IMR-90 (cell line): ENCODE data around the gene KIF6. TPM values are rescaled to one million over a fixed set of nuclear protein-coding genes. Genes with fewer than 3 reads are reported as not detected.

Experiments
- ATAC-seq: fragments of 200-7000 bp; cut with Tn5 transposase; 2 replicates; pipeline ENCODE4 v1.9.1; 2020; ENCODE audit warnings: low read depth, mild to moderate bottlenecking, moderate library complexity
- BruUV-seq: library from RNA; stranded (reverse); fragments of 400-500 nt; replicated peaks from 2 replicates; lab custom pipeline; 2021; lab: Mats Ljungman, UMichigan
- CTCF ChIA-PET: fragments of 300-600 bp; formaldehyde crosslinking; extraction: SDS; loops from one replicate; lab custom pipeline; 2021; ENCODE audit warnings: antibody characterized with exemption; lab: Yijun Ruan, JAX
- POLR2A ChIA-PET: fragments of 300-600 bp; sonication (Branson Sonifier 250); formaldehyde crosslinking; loops from one replicate; lab custom pipeline; 2022; ENCODE audit warnings: antibody characterized with exemption; ENCODE audit not compliant: unreplicated experiment; lab: Charles Lee
- DNase-seq: peaks from one replicate; pipeline ENCODE4 v3.0.0; 2013
- H2AFZ ChIP-seq: replicated peaks from 2 replicates; pipeline ENCODE3; 2013; ENCODE audit warnings: low read length, mild to moderate bottlenecking; ENCODE audit not compliant: poor library complexity
- H2AK5ac ChIP-seq: 2 replicates; pipeline ENCODE4 v1.6.1; 2013; ENCODE audit warnings: low read depth, low read length, inconsistent platforms
- H2AK9ac ChIP-seq: replicated peaks from 2 replicates; pipeline ENCODE3; 2013; ENCODE audit warnings: mild to moderate bottlenecking, low read depth, low read length, moderate library complexity; ENCODE audit not compliant: poor library complexity
- H2BK120ac ChIP-seq: 2 replicates; pipeline ENCODE4 v1.6.1; 2013; ENCODE audit warnings: low read depth, low read length, inconsistent platforms
- H2BK15ac ChIP-seq: 3 replicates; pipeline ENCODE4 v1.6.1; 2013; ENCODE audit warnings: low read depth, low read length, inconsistent platforms
- H2BK20ac ChIP-seq: 2 replicates; pipeline ENCODE4 v1.6.1; 2013; ENCODE audit warnings: low read depth, mild to moderate bottlenecking, inconsistent platforms, low read length, moderate library complexity
- H2BK5ac ChIP-seq: 2 replicates; pipeline ENCODE4 v1.6.1; 2013; ENCODE audit warnings: mild to moderate bottlenecking, low read depth, low read length, inconsistent platforms; ENCODE audit not compliant: poor library complexity, severe bottlenecking
- H3K14ac ChIP-seq: replicated peaks from 2 replicates; pipeline ENCODE4 v1.6.1; 2013; ENCODE audit warnings: low read depth, low read length, inconsistent platforms
- H3K18ac ChIP-seq: 2 replicates; pipeline ENCODE4 v1.6.1; 2013; ENCODE audit warnings: low read depth, low read length, control low read depth
- H3K23ac ChIP-seq: 2 replicates; pipeline ENCODE4 v1.6.1; 2013; ENCODE audit warnings: low read depth, low read length, inconsistent platforms
- H3K27ac ChIP-seq: 2 replicates; pipeline ENCODE4 v1.5.1; 2013; ENCODE audit warnings: mild to moderate bottlenecking, control low read depth, low read length; ENCODE audit not compliant: insufficient read depth
- H3K27me3 ChIP-seq: 2 replicates; pipeline ENCODE4 v1.6.1; 2013; ENCODE audit warnings: low read length; ENCODE audit not compliant: control insufficient read depth, insufficient read depth
- H3K36me3 ChIP-seq: 2 replicates; pipeline ENCODE4 v1.6.1; 2013; ENCODE audit warnings: low read length, mixed read lengths; ENCODE audit not compliant: control insufficient read depth, insufficient read depth
- H3K4ac ChIP-seq: 2 replicates; pipeline ENCODE4 v1.6.1; 2013; ENCODE audit warnings: low read depth, low read length, inconsistent platforms
- H3K4me1 ChIP-seq: 2 replicates; pipeline ENCODE4 v1.6.1; 2013; ENCODE audit warnings: low read length, mixed read lengths; ENCODE audit not compliant: control insufficient read depth, insufficient read depth
- H3K4me2 ChIP-seq: 2 replicates; pipeline ENCODE4 v1.6.1; 2013; ENCODE audit warnings: low read depth, mild to moderate bottlenecking, control low read depth, low read length, moderate library complexity
- H3K4me3 ChIP-seq: 2 replicates; pipeline ENCODE4 v1.5.1; 2013; ENCODE audit warnings: low read depth, mild to moderate bottlenecking, control low read depth, low read length, moderate library complexity; ENCODE audit not compliant: insufficient read depth
- H3K56ac ChIP-seq: 2 replicates; pipeline ENCODE4 v1.6.1; 2013; ENCODE audit warnings: low read length, inconsistent platforms; ENCODE audit not compliant: insufficient read depth; ENCODE audit errors: extremely low read depth
- H3K79me1 ChIP-seq, 2 experiments: 2 replicates each; pipeline ENCODE4 v1.6.1; 2013; ENCODE audit warnings: low read length in 2 of 2, inconsistent platforms in 1 of 2, low read depth in 1 of 2
- H3K9ac ChIP-seq: 2 replicates; pipeline ENCODE4 v1.6.1; 2013; ENCODE audit warnings: low read depth, low read length, control low read depth
- H3K9me1 ChIP-seq: 2 replicates; pipeline ENCODE4 v1.6.1; 2013; ENCODE audit warnings: low read length, inconsistent platforms; ENCODE audit not compliant: insufficient read depth
- H3K9me3 ChIP-seq: 2 replicates; pipeline ENCODE4 v1.6.1; 2013; ENCODE audit warnings: low read length; ENCODE audit not compliant: control insufficient read depth, insufficient read depth
- H4K20me1 ChIP-seq: 2 replicates; pipeline ENCODE4 v1.6.1; 2013; ENCODE audit warnings: low read length, inconsistent platforms; ENCODE audit not compliant: insufficient read depth
- H4K5ac ChIP-seq: 2 replicates; pipeline ENCODE4 v1.6.1; 2013; ENCODE audit warnings: mild to moderate bottlenecking, low read depth, low read length, control low read depth
- H4K8ac ChIP-seq, 2 experiments: 2 replicates each; pipeline ENCODE4 v1.6.1; 2013; ENCODE audit warnings: low read depth in 2 of 2, low read length in 2 of 2, control low read depth in 1 of 2, inconsistent platforms in 1 of 2
- H4K91ac ChIP-seq: 2 replicates; pipeline ENCODE4 v1.6.1; 2013; ENCODE audit warnings: low read depth, low read length, inconsistent platforms; ENCODE audit not compliant: insufficient read depth
- CEBPB ChIP-seq: IDR thresholded peaks from 2 replicates; pipeline ENCODE4 v1.6.1; 2012; ENCODE audit warnings: low read depth, low read length, improper control_type of control experiment
- CHD1 ChIP-seq: IDR thresholded peaks from 2 replicates; pipeline ENCODE4 v1.6.1; 2012; ENCODE audit warnings: low read depth, low read length, improper control_type of control experiment
- FOS ChIP-seq: fragments of 150-350 bp; IDR thresholded peaks from 2 replicates; pipeline ENCODE4 v1.6.1; 2016; ENCODE audit warnings: low read depth, low read length
- MAFK ChIP-seq: IDR thresholded peaks from 2 replicates; pipeline ENCODE4 v1.6.1; 2012; ENCODE audit warnings: low read depth, low read length, improper control_type of control experiment
- MAZ ChIP-seq: IDR thresholded peaks from 2 replicates; pipeline ENCODE4 v1.6.1; 2012; ENCODE audit warnings: low read depth, mild to moderate bottlenecking, low read length, improper control_type of control experiment, moderate library complexity, borderline replicate concordance
- MXI1 ChIP-seq: IDR thresholded peaks from 2 replicates; pipeline ENCODE4 v1.6.1; 2012; ENCODE audit warnings: low read depth, mild to moderate bottlenecking, low read length, moderate library complexity, borderline replicate concordance
- NFE2L2 ChIP-seq: fragments of 150-350 bp; IDR thresholded peaks from 2 replicates; pipeline ENCODE4 v1.6.1; 2016; ENCODE audit warnings: low read depth, mild to moderate bottlenecking, low read length
- RAD21 ChIP-seq: IDR thresholded peaks from 2 replicates; pipeline ENCODE4 v1.6.1; 2012; ENCODE audit warnings: low read length, improper control_type of control experiment
- RCOR1 ChIP-seq: IDR thresholded peaks from 2 replicates; pipeline ENCODE4 v1.6.1; 2012; ENCODE audit warnings: mild to moderate bottlenecking, low read length, improper control_type of control experiment; ENCODE audit not compliant: insufficient replicate concordance
- RFX5 ChIP-seq: IDR thresholded peaks from 2 replicates; pipeline ENCODE4 v1.8.0; 2012; ENCODE audit warnings: low read depth, mild to moderate bottlenecking, low read length, moderate library complexity
- SMC3 ChIP-seq: fragments of 150-350 bp; IDR thresholded peaks from 2 replicates; pipeline ENCODE4 v1.6.1; 2016; ENCODE audit warnings: low read depth, mild to moderate bottlenecking, antibody characterized with exemption, low read length, moderate library complexity
- WGBS, 2 experiments: methylation state at CpG; one replicate each; pipeline versions ENCODE4 v1.1.5 to v1.1.7; 2013; ENCODE audit warnings: missing lambda C conversion rate in 2 of 2; ENCODE audit not compliant: insufficient read length in 1 of 2; ENCODE audit errors: extremely low coverage in 2 of 2; 5-methylcytosine and 5-hydroxymethylcytosine counted together
- dilution Hi-C: fragments of 300-500 bp; cut with HindIII; formaldehyde crosslinking; loops from one replicate; pipeline ENCODE4 v1.14.3; 2018; ENCODE audit warnings: low sequenced_read_pairs; ENCODE audit not compliant: unreplicated experiment
- in situ Hi-C: fragments of 300-500 bp; cut with MboI; formaldehyde crosslinking; loops from 3 replicates; pipeline ENCODE4 v1.14.3; 2019; ENCODE audit warnings: low sequenced_read_pairs, inconsistent platforms, mixed read lengths
- intact Hi-C: fragments of 100-400 bp; cut with micrococcal nuclease; formaldehyde crosslinking; loops from 2 replicates; pipeline ENCODE4 v1.10.0; 2022
- polyA plus RNA-seq, 3 experiments: library from polyadenylated mRNA; depleted of rRNA; stranded (reverse); fragments of >200 nt; gene quantifications; 2 replicates each; pipeline ENCODE4 v1.2.3, GENCODE V29; 2012; ENCODE audit warnings: low replicate concordance in 1 of 3
- total RNA-seq: library from RNA; depleted of rRNA; stranded (reverse); fragments of >200 nt; gene quantifications from 2 replicates; pipeline ENCODE4 v1.2.3, GENCODE V29; 2012
- TF ChIP-seq, protein P1 (sequence below): fragments of 150-350 bp; IDR thresholded peaks from 2 replicates; pipeline ENCODE4 v1.6.1; 2017; ENCODE audit warnings: mild to moderate bottlenecking, antibody characterized with exemption, low read length, low read depth
- TF ChIP-seq, protein P2 (sequence below): fragments of 150-350 bp; IDR thresholded peaks from 2 replicates; pipeline ENCODE4 v1.6.1; 2016; ENCODE audit warnings: low read depth, mild to moderate bottlenecking, low read length, moderate library complexity, borderline replicate concordance
- TF ChIP-seq, protein P3 (sequence below): conservative IDR thresholded peaks from 2 replicates; pipeline ENCODE4 v1.5.1; 2012; ENCODE audit warnings: mild to moderate bottlenecking, low read depth, low read length, improper control_type of control experiment

KIF6 gene
- total and polyA plus RNA-seq, 2 of the 4 experiments (the other 2 are of a cell fraction): under 0.01 to 0.10 TPM

DNA sequence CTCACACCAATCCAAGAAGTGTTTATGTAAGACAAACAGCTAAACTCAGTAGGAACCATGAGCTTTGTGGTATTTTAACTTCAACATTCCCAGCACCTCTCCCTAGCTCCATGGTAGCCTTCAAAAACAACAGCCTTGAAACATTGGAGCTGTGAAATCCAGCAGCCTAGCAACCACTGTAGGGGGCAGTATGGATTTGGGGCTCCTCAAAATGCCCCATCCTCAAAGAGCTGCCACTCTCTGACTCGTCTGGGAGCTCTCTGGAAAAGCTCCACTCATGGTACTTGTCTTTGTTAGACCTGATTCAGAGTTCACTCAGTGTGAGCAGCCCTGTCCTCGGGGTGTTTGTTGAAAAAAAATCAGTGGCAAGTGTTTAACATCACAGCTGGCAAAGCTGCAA, 82.9 kb downstream of the KIF6 start:
- H2BK120ac ChIP-seq: no peak overlapping the region
- H3K4me1 ChIP-seq: no peaks in the 10 kb centered on the region
- in situ Hi-C loops (no loop called here), dilution Hi-C loops (no loop called here), intact Hi-C loops (no loop called here)
- H3K4me3 ChIP-seq: no peak overlapping the region
- H3K9me3 ChIP-seq: no peaks in the 10 kb centered on the region
- no peaks in the 10 kb centered on the region for H3K36me3 ChIP-seq
- no peak for TF ChIP-seq SMC3
- TF ChIP-seq, protein P1, sequence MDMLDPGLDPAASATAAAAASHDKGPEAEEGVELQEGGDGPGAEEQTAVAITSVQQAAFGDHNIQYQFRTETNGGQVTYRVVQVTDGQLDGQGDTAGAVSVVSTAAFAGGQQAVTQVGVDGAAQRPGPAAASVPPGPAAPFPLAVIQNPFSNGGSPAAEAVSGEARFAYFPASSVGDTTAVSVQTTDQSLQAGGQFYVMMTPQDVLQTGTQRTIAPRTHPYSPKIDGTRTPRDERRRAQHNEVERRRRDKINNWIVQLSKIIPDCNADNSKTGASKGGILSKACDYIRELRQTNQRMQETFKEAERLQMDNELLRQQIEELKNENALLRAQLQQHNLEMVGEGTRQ: no peak
- TF ChIP-seq, protein P2, sequence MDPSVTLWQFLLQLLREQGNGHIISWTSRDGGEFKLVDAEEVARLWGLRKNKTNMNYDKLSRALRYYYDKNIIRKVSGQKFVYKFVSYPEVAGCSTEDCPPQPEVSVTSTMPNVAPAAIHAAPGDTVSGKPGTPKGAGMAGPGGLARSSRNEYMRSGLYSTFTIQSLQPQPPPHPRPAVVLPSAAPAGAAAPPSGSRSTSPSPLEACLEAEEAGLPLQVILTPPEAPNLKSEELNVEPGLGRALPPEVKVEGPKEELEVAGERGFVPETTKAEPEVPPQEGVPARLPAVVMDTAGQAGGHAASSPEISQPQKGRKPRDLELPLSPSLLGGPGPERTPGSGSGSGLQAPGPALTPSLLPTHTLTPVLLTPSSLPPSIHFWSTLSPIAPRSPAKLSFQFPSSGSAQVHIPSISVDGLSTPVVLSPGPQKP: no peak
- no peak for TF ChIP-seq FOS
- TF ChIP-seq NFE2L2: no peak
- TF ChIP-seq RAD21: no peak
- TF ChIP-seq RFX5: no peak
- no peak for TF ChIP-seq MXI1
- no peak for TF ChIP-seq MAZ
- TF ChIP-seq RCOR1: no peak
- TF ChIP-seq, protein P3, sequence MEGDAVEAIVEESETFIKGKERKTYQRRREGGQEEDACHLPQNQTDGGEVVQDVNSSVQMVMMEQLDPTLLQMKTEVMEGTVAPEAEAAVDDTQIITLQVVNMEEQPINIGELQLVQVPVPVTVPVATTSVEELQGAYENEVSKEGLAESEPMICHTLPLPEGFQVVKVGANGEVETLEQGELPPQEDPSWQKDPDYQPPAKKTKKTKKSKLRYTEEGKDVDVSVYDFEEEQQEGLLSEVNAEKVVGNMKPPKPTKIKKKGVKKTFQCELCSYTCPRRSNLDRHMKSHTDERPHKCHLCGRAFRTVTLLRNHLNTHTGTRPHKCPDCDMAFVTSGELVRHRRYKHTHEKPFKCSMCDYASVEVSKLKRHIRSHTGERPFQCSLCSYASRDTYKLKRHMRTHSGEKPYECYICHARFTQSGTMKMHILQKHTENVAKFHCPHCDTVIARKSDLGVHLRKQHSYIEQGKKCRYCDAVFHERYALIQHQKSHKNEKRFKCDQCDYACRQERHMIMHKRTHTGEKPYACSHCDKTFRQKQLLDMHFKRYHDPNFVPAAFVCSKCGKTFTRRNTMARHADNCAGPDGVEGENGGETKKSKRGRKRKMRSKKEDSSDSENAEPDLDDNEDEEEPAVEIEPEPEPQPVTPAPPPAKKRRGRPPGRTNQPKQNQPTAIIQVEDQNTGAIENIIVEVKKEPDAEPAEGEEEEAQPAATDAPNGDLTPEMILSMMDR: no peak
- TF ChIP-seq CEBPB: no peak
- TF ChIP-seq CHD1: no peak
- TF ChIP-seq MAFK: no peak
- H2BK15ac ChIP-seq: no peak overlapping the region
- no peak overlapping the region for H4K5ac ChIP-seq
- no peak overlapping the region for H3K18ac ChIP-seq
- H2AK5ac ChIP-seq: no peak overlapping the region
- no peak overlapping the region for H3K4me2 ChIP-seq
- H3K79me1 ChIP-seq: no peaks in the 10 kb centered on the region
- no peak overlapping the region for H3K14ac ChIP-seq
- no peak overlapping the region for H3K27ac ChIP-seq
- H3K56ac ChIP-seq: no peak overlapping the region
- ATAC-seq: no peak
- ChIA-PET CTCF (interaction anchor here (1.1 kb wide), 1 partner anchor 24 kb away, joined by 4 read pairs; no protein-coding TSS in a partner anchor), POLR2A (no interaction called here)
- H2BK20ac ChIP-seq: no peak overlapping the region
- H4K91ac ChIP-seq: no peak overlapping the region
- no peak overlapping the region for H4K8ac ChIP-seq
- H3K23ac ChIP-seq: no peak overlapping the region
- H2AFZ ChIP-seq: no peak overlapping the region
- no peaks in the 10 kb centered on the region for H4K20me1 ChIP-seq
- H3K9ac ChIP-seq: no peak overlapping the region
- DNase-seq: no peak
- no CpG with 5 or more reads among the region's 2 CpGs for WGBS, 2 experiments
- no TSS peak for BruUV-seq
- no peak overlapping the region for H2BK5ac ChIP-seq
- no peak overlapping the region for H2AK9ac ChIP-seq
- no peaks in the 10 kb centered on the region for H3K9me1 ChIP-seq
- no peaks in the 10 kb centered on the region for H3K27me3 ChIP-seq
- no peak overlapping the region for H3K4ac ChIP-seq
